ENCODE results near the gene PSMD14.

The PSMD14 gene

DNA sequence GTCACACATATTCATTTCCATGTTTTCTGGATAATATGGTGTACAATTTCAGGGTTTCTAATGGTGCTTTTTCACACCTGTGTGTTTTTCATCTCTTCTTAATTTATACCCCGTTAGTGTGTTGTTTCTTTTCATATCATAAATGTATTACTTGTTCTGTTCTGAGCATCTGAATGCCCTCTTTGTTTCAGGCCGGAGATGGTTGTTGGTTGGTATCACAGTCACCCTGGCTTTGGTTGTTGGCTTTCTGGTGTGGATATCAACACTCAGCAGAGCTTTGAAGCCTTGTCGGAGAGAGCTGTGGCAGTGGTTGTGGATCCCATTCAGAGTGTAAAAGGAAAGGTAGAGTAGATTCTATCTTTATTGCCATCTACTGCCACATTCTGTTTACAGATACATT lies 62.8 kb downstream of the PSMD14 start:
- Histone ChIP-seq H3K4me3 (ENCODE audit: low read depth, low read length) (no peak overlapping the region), H3K9me3 (no peaks in the 10 kb centered on the region), H3K4me1 (no peaks in the 10 kb centered on the region), H3K36me3 (no peaks in the 10 kb centered on the region), H3K27me3 (no peaks in the 10 kb centered on the region)
- no peak for DNase-seq
- TF ChIP-seq, protein P1, sequence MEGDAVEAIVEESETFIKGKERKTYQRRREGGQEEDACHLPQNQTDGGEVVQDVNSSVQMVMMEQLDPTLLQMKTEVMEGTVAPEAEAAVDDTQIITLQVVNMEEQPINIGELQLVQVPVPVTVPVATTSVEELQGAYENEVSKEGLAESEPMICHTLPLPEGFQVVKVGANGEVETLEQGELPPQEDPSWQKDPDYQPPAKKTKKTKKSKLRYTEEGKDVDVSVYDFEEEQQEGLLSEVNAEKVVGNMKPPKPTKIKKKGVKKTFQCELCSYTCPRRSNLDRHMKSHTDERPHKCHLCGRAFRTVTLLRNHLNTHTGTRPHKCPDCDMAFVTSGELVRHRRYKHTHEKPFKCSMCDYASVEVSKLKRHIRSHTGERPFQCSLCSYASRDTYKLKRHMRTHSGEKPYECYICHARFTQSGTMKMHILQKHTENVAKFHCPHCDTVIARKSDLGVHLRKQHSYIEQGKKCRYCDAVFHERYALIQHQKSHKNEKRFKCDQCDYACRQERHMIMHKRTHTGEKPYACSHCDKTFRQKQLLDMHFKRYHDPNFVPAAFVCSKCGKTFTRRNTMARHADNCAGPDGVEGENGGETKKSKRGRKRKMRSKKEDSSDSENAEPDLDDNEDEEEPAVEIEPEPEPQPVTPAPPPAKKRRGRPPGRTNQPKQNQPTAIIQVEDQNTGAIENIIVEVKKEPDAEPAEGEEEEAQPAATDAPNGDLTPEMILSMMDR (IDR thresholded peaks at IDR 0.05; ENCODE audit: low read depth, low read length): no peak

DNA sequence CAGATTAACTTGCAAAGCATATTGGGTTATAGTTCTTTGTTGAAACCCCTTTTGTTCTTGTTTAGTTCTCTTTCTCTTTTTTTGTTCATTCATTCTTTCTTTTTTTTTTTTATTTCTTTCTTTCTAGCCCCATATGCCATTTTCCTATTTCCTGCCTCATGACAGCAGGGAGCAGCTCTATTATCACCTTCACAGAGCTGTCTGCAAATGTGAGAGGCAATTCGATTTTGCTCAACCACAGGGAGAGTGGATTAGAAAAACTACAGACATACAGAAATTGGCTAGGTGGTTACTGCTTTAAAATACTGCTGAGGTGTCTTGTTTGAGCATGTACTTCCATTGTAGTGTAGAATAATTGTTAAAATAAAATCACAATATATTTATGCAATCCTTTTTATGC lies 63.6 kb downstream of the PSMD14 start:
- H3K4me1 ChIP-seq: no peaks in the 10 kb centered on the region
- no peaks in the 10 kb centered on the region for H3K36me3 ChIP-seq
- TF ChIP-seq, protein P1 (IDR thresholded peaks at IDR 0.05; ENCODE audit: low read depth, low read length): no peak

DNA sequence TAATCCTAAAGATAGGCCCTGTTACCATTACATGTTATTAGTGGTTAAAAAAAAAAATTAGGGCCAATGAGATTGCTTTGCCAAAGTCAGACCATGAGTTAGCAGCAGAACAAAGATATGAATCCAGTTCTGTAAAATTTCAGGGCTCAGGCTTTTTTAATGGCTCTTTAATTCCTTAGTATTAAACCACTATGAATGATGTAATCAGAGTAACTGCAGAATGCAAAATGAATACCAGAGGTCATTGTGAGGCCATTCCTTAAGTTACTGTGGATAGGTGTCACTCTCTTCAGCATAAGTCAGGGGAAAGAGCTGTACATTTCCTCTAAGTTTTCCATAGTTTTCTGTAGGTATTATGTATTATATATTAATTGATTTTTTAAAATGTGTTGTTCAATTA lies 65.7 kb downstream of the PSMD14 start:
- Histone ChIP-seq H3K27me3 (no peaks in the 10 kb centered on the region), H3K4me3 (ENCODE audit: low read depth, low read length) (no peak overlapping the region), H3K36me3 (no peaks in the 10 kb centered on the region), H3K4me1 (no peaks in the 10 kb centered on the region), H3K9me3 (no peaks in the 10 kb centered on the region)
- TF ChIP-seq, protein P1 (IDR thresholded peaks at IDR 0.05; ENCODE audit: low read depth, low read length): no peak
- no peak for DNase-seq

More for the DNA sequence above, 63.6 kb downstream of the PSMD14 start:
- H3K27me3 ChIP-seq: no peaks in the 10 kb centered on the region
- DNase-seq: no peak
- no peak overlapping the region for H3K4me3 ChIP-seq (ENCODE audit: low read depth, low read length)
- H3K9me3 ChIP-seq: no peaks in the 10 kb centered on the region

DNA sequence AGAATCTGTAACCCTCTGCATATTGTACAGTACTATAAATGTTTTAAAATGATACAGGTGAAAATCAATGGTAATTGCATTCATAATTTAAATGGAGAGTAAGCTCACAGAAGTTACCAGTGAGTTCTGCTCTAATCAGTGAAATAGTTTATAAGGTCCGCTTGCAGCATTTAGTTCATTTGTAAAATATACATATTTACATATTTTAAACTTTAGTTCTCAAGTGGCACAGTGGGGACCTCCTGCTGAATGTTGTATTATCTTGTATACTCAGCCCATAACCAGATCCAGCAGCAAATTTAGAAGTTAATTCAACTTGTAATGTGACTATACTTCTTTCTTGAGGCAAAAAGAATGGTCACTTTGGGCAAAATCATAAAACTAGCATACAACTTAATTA lies 66.2 kb downstream of the PSMD14 start:
- DNase-seq: no peak
- H3K4me3 ChIP-seq (ENCODE audit: low read depth, low read length): no peak overlapping the region
- TF ChIP-seq, protein P1 (IDR thresholded peaks at IDR 0.05; ENCODE audit: low read depth, low read length): no peak
- no peaks in the 10 kb centered on the region for H3K4me1 ChIP-seq
- H3K36me3 ChIP-seq: no peaks in the 10 kb centered on the region
- no peaks in the 10 kb centered on the region for H3K9me3 ChIP-seq
- no peaks in the 10 kb centered on the region for H3K27me3 ChIP-seq

DNA sequence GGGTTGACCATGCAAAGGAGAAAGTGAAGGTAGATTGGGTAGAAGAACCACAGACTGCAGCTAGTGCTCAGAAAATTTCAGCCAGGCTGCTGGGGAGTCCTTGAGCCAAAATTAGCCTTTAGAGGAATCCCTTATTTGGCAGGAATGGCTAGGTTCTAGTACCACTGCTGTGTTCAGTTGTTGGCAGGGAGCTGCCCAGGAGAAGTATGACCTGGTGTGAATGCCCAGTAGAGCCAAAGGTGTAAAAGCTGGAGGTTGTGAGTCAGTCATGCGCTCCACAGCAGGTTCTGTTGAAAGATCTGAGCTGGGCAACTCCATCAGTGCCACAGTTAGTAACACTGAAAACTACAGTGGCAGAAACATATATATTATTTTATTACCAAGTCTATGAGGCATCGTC lies 71.5 kb downstream of the PSMD14 start:
- Histone ChIP-seq H3K9me3 (no peaks in the 10 kb centered on the region), H3K36me3 (no peaks in the 10 kb centered on the region), H3K4me1 (no peaks in the 10 kb centered on the region), H3K4me3 (ENCODE audit: low read depth, low read length) (no peak overlapping the region), H3K27me3 (no peaks in the 10 kb centered on the region)
- no peak for DNase-seq
- TF ChIP-seq, protein P1 (IDR thresholded peaks at IDR 0.05; ENCODE audit: low read depth, low read length): no peak

DNA sequence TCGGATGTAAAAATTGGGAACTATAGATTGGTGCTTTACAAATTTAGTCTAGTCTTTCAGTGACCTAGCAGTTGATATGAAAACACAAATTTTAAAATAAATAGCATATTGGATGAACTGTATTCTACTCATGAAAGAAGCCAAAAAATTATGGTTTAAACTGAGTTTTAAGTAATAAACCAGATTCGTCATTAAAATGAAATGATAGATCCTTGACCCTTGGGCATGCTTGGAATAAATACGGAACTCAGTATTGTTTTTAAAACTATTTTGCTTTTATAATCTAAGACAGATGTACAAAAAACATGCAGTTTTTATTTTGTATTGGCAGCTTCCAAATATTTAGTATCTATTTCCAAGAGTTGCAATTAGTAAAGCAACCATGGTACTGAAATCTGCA lies 73.3 kb downstream of the PSMD14 start:
- DNase-seq: no peak
- no peaks in the 10 kb centered on the region for H3K36me3 ChIP-seq
- TF ChIP-seq, protein P1 (IDR thresholded peaks at IDR 0.05; ENCODE audit: low read depth, low read length): no peak

More for the DNA sequence above, 73.3 kb downstream of the PSMD14 start:
- no peaks in the 10 kb centered on the region for H3K4me1 ChIP-seq
- H3K9me3 ChIP-seq: no peaks in the 10 kb centered on the region
- no peaks in the 10 kb centered on the region for H3K27me3 ChIP-seq
- H3K4me3 ChIP-seq (ENCODE audit: low read depth, low read length): no peak overlapping the region

Measured in BE2C (cell line).